ENCODE results near the gene SLC15A4.
A peak's percentile ranks its signal among the peaks of the same experiment; 100 is the strongest.
"Not testable (repeated sequence)": the region's sequence is repeated elsewhere in the genome, so short reads cannot be mapped to it uniquely, and the experiment has no call there.

SLC15A4 gene

DNA sequence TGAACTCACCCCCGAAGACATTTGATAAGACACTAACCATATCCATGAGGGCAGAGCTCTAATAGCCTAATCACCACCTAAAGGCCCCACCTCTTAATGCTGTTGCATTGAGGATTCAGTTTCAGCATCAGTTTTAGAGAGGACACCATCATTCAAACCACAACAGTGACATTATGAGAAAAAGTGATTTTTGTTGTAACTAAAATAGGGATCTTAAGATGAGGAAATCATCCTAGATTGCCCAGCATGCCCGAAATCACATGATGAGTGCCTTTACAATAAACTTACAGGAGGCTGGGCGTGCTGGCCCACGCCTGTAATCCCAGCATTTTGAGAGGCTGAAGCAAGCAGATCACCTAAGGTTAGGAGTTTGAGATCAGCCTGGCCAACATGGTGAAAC lies 19.8 kb upstream of the SLC15A4 start:
- DNase-seq, result no peak

DNA sequence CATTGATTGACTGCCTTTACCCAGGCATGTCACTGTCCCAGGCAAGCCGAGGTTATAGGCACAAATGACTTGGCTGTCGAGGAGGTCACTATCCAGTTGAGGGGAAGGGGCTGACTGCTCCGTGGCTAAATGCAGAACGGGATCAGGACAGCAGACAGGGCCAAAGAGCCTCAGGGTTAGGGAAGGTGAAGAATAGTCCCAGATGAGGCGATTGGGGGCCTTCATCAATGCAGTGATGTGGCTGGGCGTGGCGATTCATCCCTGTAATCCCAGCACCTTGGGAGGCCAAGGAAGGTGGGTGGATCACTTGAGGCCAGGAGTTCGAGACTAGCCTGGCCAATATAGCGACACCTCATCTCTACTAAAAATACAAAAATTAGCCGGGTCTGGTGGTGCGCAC lies 18.8 kb upstream of the SLC15A4 start:
- DNase-seq, result no peak

DNA sequence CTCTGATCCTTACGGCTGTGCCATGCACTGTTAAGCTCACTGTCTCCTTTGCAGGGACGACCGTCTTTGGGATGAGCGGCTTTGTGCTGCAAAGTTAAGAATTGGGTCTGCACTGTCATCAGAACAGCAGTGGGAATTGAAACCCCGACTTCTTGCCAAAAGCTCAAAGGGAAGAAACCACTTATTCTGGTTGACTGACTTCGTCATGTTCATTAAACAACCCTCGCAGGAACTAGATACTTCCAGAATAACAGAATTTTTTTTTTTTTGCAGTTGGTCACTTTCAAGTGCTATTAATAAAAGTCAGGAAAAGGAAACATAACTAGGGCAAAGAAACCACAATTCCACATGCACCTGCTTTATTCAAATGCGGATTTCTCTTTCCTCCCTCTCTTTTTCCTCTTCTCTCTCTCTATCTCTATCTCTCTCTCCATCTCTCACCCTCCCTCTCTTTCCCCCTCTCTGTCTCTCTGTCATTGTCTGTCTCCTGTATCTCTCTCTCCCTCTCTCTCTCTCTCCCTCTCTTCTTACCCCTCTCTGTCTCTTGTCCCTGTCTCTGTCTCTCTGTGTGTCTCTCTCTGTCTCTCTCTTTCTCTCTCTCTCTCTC lies 17.2 kb upstream of the SLC15A4 start:
- no peak for DNase-seq

DNA sequence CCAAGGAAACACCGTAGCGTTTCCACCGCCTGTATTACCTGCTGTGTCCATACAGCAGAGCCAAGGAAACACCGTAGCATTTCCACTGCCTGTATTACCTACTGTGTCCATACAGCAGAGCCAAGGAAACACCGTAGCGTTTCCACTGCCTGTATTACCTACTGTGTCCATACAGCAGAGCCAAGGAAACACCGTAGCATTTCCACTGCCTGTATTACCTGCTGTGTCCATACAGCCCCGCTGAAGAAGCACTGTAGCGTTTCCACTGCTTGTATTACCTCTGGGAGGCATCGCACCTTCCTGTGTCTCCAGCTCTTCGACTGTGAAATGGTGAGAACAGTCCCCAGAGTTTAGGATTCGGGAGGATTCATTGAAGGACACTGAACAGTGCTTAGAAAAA lies 16.1 kb upstream of the SLC15A4 start:
- DNase-seq, result not testable (repeated sequence)

DNA sequence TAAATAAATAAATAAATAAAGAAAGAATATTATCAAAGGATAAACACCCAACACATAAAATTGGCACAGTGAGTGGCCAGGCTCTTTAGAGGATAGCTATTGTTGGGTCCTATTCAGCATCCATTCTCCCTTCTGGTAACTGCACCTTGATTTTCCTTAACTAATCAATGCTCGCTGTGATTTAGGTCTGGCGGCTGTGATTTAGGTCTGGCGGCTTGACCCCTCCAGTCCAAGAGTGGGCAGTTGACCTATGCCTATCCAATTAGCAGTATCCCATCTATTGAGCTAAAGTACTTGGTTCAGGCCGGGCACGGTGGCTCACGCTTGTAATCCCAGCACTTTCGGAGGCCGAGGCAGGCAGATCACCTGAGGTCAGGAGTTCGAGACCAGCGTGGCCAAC lies 9.7 kb upstream of the SLC15A4 start:
- DNase-seq, result no peak

DNA sequence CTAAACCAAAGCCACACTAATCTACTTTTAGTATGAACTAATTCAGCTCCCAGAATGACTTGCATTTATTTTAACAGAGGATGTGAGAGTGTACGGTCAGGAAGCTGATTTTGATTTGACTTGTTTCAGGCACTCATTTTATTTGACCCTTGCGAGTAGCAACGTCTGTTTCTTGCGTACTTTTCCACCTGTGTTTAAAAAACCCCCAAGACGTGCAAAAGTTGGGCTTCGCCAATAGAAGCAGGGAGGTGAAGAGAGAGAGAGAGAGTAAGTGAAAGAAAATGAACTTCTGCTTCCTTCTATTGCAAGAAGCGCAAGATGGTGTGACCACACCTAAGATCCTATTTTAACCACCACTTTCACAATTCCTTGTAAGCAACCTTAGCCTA lies 6.7 kb upstream of the SLC15A4 start:
- DNase-seq, result peak; percentile 81

DNA sequence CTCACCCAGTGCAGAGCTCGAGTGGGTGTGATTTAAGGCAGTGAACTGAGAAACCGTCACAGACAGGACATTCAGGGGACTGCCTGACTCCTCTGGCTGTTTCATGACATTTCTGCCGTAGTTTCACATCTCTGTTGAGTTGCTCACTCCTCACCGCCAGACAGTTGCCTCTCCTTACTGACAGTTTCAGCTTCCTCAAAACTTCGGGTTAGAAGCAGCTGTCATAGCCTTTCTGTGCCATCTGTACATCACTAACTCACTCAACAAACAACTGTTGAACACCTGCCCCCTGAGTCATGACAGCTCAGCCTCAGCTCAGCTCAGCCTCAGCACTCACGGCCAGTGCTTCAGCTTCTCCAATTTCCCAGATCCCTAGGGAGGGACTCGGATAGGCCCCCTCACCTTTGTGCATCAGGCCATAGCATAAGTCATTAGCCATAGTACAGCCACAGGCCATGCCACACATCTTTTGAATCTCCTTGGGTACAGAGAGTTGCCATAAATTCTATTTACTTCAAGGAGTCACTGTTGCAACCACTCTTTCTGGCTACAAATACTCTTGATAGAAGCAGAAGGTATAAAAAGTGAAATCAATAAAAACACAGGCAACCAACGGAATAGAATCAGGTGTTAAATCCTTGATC lies 6.2 kb upstream of the SLC15A4 start:
- peak; percentile 77 for DNase-seq

DNA sequence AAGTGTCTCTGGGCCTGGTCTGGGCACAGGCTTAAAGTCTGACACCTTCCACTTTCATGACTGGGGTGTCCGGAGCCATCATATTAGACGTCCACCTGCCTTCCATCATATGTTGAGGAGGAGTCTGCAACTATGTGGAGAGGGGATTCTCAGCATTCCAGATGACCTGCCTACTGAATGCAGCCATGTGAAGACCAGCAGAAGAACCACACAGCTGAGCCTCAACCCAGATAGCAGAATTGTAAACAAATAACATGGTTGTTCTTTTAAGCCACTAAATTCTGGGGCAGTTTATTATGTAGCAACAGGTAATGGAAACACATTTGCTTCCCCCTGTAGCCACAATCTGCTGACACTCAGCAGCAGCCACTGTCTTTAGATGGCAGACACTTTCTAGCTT lies 4.0 kb upstream of the SLC15A4 start:
- no peak for DNase-seq

DNA sequence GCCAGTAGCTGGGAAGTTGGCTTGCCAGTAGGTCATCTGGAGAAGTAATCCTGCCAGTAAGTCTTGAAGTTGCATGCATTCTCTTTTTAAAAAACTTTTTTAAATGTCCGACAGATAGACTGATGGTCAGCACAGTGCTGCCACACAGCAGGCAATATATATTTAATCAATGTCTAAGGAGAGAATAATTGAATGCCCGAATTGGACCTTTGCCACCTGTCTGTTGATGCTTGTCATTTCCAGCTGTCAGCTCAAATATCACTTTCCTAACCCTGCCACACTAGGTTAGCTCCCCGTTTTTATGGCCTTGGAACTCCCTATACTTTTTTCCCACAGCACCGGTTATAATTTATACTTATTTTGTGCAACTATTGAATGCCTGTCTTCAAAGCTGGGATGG lies 2.1 kb upstream of the SLC15A4 start:
- DNase-seq, result no peak

DNA sequence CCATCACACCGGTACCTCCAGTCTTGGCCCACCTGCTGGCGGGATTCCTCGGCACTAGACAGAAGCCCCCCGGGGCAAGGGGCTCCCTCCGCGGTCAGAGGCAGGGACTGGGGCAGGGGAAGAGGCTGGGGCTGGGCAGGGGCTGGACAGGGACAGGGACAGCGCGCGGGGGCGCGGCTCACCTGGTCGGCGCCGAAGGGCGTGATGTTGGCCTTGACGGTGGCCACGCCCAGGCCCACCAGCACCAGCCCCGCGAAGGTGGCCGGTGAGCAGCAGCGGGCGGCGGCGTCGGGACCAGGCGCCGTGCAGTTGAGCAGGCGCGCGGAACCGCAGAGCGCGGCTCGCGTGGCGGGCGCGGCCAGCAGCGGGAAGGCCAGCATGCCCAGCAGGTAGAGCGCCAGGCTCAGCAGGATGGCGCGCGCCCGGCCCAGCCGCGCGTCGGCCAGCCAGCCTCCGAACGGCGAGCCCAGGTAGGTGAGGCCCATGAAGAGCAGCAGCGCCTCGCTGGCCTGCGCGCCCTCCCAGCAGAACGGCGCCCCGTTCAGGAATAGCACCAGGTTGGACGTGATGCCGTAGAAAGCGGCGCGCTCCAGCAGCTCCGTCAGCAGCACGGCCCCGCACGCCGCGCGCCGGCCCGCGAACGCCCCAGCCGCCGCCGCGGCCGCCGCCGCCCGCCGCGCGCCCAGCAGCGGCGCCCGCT lies 392 bp downstream of the SLC15A4 start:
- DNase-seq, result peak; percentile 21

DNA sequence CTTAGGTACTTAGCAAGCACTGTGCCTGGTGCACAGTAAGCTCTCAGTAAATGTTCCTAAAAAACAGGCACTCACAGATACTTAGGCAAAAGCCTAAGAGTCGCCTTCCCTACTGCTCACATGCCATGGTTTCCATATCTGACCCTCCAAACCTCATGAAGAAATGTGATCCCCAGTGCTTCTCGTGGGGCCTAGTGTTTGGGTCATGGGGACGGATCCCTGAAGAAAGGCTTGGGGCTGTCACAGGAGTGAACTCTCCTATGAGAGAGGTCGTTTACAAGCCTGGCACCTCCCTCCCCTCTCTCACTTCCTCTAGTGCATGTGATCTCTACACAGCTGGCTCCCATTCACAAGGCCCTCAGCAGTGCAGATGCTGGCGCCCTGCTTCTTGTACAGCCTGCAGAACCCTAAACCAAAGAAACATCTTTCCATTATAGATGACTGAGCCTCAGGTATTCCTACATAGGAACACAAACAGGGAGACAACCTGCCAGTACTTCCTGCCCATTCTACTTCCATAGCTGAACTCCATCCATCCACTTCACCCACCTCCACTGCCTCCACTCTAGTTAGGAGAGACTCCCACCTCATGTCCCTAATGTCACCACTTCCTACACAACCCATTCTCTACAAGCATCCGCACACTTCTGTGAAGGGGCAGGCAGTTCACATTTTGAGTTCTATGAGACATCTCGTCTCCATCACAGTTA lies 2.9 kb downstream of the SLC15A4 start:
- peak; percentile 37 for DNase-seq

DNA sequence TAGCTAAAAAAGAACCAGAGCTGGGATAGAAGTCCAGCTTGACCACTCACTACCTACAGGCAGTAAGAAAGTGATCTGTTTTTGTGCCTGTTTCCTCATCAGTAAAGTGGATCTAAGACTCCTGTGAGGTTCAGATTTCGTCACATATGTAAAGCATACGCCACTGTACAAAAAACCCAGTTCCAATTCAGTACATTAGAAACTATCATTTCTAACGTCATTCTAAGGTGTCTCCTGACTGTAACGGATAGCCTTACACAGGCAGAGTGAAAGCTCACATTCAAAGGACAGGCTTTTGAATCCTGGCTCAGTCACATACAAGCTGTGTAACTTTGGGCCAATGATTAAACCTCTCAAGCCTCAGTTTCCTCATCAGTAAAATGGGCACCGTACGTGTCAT lies 3.5 kb downstream of the SLC15A4 start:
- DNase-seq, result no peak

DNA sequence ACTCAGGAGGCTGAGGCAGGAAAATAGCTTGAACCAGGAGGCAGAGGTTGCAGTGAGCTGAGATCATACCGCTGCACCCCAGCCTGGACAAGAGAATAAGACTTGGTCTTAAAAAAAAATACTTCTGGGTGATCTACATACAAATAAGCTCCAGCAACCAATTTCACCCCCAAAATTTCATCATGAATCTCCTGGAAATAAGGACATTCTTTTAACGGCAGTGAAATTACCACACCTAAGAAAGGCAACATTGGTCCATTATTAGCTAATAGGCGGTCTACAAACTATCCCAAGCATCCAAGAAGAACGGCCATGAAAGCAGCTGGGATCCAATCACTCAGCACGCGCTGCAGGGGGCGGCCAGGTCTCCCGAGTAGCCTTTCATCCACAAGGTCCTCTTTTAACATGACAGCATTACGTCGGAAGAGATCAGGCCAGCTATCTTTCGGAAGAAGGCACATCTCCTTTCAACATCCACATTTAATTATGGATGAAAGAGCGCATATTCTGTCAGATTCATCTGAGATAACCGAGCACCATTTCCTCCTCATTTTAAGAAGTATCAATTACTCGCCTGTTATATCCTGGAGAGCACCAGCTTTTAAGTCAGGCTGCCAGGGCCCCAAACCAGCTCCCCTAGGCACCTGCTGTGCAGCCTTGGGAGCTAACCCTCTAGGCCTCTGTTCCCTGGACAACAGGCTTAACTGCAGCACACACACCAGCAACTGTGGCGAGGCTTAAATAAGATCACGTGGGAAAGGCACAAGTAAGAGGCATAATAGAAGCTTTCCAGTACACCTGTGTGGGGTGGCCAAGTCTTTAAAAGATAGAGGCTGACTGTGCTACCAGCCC lies 4.2 kb downstream of the SLC15A4 start:
- DNase-seq, result no peak

DNA sequence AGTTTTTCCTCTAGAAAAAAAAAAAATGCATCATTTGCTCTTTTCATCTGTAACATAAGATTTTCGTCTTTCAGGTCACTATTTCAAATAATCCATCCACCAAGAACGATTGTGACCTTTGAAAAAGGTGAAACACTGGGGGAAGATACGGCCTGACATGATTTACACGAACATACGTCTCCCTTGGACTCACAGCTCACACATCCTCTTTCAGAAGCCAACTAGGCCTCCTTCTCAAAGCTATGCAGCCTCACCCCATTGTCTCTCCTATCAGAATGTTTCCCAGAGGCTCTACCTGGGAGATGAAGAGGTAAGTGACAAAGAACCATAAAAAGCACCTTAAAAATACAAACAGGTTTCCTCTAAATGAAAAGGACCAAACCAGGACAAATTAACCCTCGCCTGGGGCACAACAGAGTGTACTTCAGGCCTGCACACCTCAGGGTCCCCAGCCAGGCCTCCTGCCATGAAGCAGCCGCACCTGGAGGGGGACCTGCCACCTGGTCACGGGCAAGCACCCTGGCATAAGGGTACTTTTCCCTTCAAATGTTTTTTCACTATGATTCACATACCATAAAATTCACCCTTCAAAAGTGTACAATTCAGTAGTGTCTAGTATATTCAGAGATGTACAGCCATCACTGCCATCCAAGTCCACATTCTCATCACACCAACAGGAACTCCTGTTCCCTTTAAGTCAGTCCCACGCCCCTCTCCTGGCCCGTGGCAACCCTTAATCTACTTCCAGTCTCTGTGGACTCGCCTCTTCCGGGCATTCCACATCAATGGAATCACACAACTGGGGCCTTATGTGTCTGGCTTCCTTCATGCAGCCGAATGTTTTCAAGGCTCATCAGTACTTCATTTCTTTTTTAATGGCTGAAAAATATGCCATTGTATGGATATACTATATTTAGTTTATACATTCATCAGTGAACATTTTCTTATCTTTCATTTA lies 5.4 kb downstream of the SLC15A4 start:
- DNase-seq, result no peak

DNA sequence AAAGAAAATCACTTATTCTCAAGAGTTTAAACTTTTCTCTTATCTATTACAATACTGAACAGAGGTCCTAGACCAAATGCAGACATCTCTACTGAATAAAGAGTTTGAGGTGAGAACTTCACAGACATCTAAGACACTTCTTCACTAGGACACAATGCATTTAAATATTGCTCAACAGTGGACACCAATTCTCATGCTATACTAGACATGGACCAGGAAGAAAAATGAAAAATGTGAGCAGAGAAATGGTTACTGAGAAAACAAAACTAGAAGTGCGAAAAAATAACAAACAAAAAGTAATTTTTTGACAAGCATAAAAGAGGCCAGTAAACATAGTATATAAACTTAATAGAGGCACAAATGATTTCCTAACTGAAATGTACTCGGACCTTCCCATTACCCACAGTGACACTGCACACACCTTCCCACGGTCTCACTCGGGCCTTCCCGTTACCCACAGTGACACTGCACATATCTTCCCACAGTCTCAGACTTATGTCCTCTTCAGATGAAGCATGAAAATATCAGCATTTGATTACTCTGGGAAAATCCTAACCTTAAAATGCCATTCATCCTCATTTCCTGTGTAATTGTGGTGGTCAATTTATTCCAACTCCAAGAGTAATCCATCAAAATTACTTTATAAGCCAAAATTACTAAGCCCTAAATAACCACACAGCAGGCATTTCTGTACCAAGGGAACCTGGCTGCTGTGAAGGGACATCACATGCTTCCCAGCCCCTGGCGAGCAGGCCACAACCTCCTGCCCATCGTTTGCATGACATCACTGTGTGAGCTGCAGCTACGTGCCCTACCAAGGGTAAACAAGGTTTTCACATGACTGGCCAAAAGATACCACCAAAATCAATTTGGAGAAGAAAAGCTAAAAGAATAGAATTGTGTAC lies 6.4 kb downstream of the SLC15A4 start:
- peak; percentile 28 for DNase-seq

DNA sequence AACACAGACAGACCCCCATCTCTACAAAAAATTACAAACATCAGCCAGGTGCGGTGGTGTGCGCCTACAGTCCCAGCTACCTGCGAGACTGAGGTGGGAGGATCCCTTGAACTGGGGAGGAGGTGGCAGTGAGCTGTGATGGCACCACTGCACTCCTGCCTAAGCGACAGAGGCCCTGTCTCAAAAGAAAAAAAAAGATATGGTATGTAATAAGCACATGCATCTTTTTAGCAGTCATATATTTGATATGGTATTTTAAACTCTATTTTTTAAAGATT lies 7.2 kb downstream of the SLC15A4 start:
- DNase-seq, result no peak

DNA sequence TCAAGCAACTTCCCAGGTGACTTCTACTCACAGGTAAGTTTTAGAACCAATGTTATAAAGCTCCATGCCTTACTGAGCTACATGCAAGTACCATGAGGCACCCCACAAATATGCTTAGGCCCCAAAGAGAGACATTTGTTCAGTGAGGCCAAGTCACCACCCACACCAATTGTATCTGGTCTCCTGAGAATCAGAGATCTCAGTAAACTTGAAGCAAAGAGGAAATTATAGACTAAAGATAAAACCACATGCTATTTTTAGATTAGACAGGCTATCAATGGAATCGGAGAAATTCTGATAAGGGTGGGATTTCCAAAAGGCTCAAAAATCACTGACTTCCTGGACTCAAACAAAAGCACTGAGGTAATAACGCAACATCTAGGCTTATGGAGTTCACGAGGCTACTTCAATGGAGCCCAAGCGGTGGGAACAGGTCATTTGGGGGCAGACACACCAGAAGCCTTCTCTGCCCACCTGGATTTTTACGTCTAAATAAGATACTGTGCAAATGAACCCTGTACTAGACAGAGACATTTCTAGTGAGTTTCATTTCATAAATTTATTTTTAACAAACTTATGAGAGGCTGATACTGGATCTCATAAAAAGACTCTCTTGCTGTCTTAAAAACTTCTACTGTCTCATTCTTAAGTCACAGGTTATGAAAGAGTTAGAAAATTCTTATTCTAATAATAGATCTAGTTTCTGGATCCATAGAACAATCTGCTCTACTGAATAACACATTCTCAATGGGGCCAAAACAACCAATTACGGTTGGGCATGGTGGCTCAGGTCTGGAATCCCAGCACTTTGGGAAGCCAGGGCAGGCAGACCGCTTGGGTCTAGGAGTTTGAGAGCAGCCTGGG lies 7.7 kb downstream of the SLC15A4 start:
- DNase-seq, result no peak

DNA sequence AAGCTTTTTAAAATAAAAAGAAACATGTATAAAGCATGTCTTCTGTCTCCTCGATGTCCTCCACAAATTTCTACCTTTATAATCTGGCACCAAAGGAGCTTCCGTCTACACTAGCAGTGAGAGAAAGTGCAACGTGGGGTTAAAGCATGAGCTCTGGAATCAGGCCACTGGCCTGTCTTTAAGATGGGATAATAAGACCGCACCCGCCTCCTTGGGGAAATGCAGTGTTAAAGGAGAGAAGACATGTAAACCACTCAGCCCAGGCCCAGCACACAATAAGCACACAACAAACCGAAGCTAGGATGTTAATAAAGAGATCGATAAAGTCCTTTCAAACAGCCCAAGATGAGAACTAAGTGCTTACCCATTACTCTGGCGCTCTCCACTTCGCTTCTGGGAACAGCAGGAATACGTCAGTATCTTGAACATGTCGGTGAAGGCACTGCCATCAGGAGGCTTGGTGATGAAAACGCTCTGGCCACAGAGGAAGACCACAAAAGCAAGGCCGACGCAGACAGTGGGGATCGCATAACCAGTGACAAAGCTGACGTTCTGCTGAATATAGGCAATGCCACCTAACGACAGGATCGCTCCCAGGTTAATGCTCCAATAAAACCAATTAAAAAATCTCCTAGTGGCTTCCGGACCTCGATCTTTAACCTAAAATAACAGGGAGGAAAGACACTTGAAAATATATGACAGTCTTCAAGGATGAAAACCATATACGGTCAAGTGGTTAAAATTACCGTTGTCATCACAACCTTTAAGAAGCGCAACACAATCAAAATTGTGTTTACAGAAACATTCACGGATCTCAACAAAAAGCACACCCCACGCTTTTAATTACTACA lies 9.1 kb downstream of the SLC15A4 start:
- DNase-seq, result no peak

DNA sequence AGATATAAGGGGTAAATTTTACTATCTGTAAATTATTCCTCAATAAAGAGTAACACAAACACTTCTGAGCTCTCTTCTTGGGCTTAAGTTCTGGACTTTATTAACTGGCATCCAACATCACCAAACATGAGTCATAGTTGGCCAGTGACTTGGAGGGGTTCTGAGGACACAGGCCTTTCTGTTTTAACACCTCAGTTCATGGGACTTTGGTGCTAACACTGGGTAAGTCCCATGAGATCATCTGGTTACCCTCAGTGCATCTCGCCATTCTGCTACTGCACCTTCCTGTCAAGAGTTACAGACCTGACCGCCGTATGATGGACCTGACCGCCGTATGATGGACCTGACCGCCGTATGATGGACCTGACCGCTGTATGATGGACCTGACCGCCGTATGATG lies 9.9 kb downstream of the SLC15A4 start:
- no peak for DNase-seq

Measured in activated CD4-positive, alpha-beta T cell treated with anti-CD3 and anti-CD28 coated beads, Interleukin-2, amount 50 U/mL, for 16 hours (primary cell).